GM12873 (cell line): ENCODE results near the gene EEFSEC.

Experiments used
- CTCF ChIP-seq: IDR thresholded peaks from 2 replicates; pipeline ENCODE4 v1.5.1; 2012; ENCODE audit warnings: low read depth, mild to moderate bottlenecking, moderate library complexity, low read length, control low read depth; ENCODE audit not compliant: insufficient read depth; ENCODE audit errors: missing control alignments

Gene EEFSEC

GRCh38 chr3:128144512-128145187, 8.6 kb upstream of the EEFSEC start:
- no peak for TF ChIP-seq CTCF

- TF ChIP-seq CTCF: no peak
Measured at GRCh38 chr3:128145279-128145678, 8.0 kb upstream of the EEFSEC start.

GRCh38 chr3:128146201-128146600, 7.1 kb upstream of the EEFSEC start:
- no peak for TF ChIP-seq CTCF

GRCh38 chr3:128149650-128150049, 3.6 kb upstream of the EEFSEC start:
- TF ChIP-seq CTCF: no peak

- no peak for TF ChIP-seq CTCF
Measured at GRCh38 chr3:128151758-128152274, 1.5 kb upstream of the EEFSEC start.

- no peak for TF ChIP-seq CTCF
Measured at GRCh38 chr3:128152419-128153155, 694 bp upstream of the EEFSEC start.

GRCh38 chr3:128155616-128156360, 2.5 kb downstream of the EEFSEC start:
- no peak for TF ChIP-seq CTCF
